Small intestine (tissue), 7 donors: ENCODE measurements around the gene MED23. TPM values are rescaled to one million over a fixed set of nuclear protein-coding genes. Genes with fewer than 3 reads are reported as not detected.

Experiments
- DNase-seq, 2 donors: peaks; one replicate each; pipeline versions ENCODE4 v3.0.0 to v3.0.0-alpha.2; 2013
- FAIRE-seq: peaks from 2 replicates; lab custom pipeline; 2012; peaks lifted over from hg19 to GRCh38; lab: Jason Lieb, UNC
- H3K27ac ChIP-seq, 3 donors: one replicate each; pipeline ENCODE4 v1.5.1; 2013; ENCODE audit warnings: low read length in 2 of 3, mild to moderate bottlenecking in 2 of 3, control low read depth in 1 of 3, inconsistent platforms in 1 of 3, low read depth in 1 of 3, moderate library complexity in 1 of 3
- H3K27me3 ChIP-seq, 3 donors: one replicate each; pipeline ENCODE4 v1.6.1; 2013; ENCODE audit warnings: low read length in 3 of 3, inconsistent platforms in 1 of 3; ENCODE audit not compliant: control insufficient read depth in 3 of 3, insufficient read depth in 3 of 3
- H3K36me3 ChIP-seq, 3 donors: one replicate each; pipeline ENCODE4 v1.6.1; 2013; ENCODE audit warnings: low read length in 3 of 3, inconsistent platforms in 1 of 3, low read depth in 1 of 3, mild to moderate bottlenecking in 1 of 3, moderate library complexity in 1 of 3; ENCODE audit not compliant: control insufficient read depth in 3 of 3, insufficient read depth in 2 of 3
- H3K4me1 ChIP-seq, 3 donors: one replicate each; pipeline ENCODE4 v1.6.1; 2013; ENCODE audit warnings: low read length in 2 of 3, inconsistent platforms in 1 of 3, low read depth in 1 of 3, mild to moderate bottlenecking in 1 of 3, moderate library complexity in 1 of 3; ENCODE audit not compliant: control insufficient read depth in 3 of 3, insufficient read depth in 2 of 3
- H3K4me3 ChIP-seq, 3 donors: one replicate each; pipeline ENCODE4 v1.5.1; 2013; ENCODE audit warnings: low read length in 3 of 3, control low read depth in 1 of 3, inconsistent platforms in 1 of 3, low read depth in 1 of 3, mild to moderate bottlenecking in 1 of 3, moderate library complexity in 1 of 3
- H3K9me3 ChIP-seq, 2 donors: one replicate each; pipeline ENCODE4 v1.6.1; 2013; ENCODE audit warnings: low read depth in 1 of 2, low read length in 1 of 2; ENCODE audit not compliant: control insufficient read depth in 2 of 2, insufficient read depth in 1 of 2
- WGBS, 3 donors: extraction: QIAGEN DNeasy Blood & Tissue Kit; methylation state at CpG; one replicate each; pipeline ENCODE4 v1.1.7; 2013; 5-methylcytosine and 5-hydroxymethylcytosine counted together
- polyA plus RNA-seq, 4 donors: library from polyadenylated mRNA; stranded (reverse) in 3 of 4; unstranded in 1 of 4; fragments of 200-250 nt in 3 of 4; fragments of 120-200 nt in 1 of 4; gene quantifications; one replicate each; pipeline versions ENCODE4 v1.2.1 to v1.2.3, GENCODE V29; 2013
- donor health status: healthy with polysubstance abuse.
- donor health status: control.
- donor health status: control.
- donor health status: Bipolar disorder and iron deficiency.
- donor health status: healthy.

MED23 gene
- polyA plus RNA-seq, 4 donors: 8.1 to 41.2 (median 13.6) TPM

- DNase-seq (peak in 1 of 2 donors; percentile 28), FAIRE-seq (no peak)
- Histone ChIP-seq H3K9me3 (peaks cover 0 to 3% of the 10 kb centered on the region in 2 donors), H3K27me3 (no peaks in the 10 kb centered on the region), H3K4me1 (peaks cover 0 to 21% (median 4%) of the 10 kb centered on the region in 3 donors), H3K36me3 (peaks cover 0 to 5% (median 2%) of the 10 kb centered on the region in 3 donors), H3K4me3 (peak overlapping the region in 1 of 3 donors; percentile 20), H3K27ac (peak overlapping the region in 1 of 3 donors; percentile 84)
- 67 to 70% (median 68%) methylated on average over 2 of the region's 2 CpGs for WGBS, 3 donors
Measured at GRCh38 chr6:131638013-131638412, 10.0 kb upstream of the MED23 start.

GRCh38 chr6:131636880-131637792 is 9.1 kb upstream of the MED23 start, which contains the start of gene ENPP3:
Gene ENPP3 (plus strand): TSS chr6:131637302. CDS start chr6:131637385, 83 bp downstream.
- H3K4me1 ChIP-seq: peaks cover under 1 to 21% (median 4%) of the 10 kb centered on the region in 3 donors
- H3K4me3 ChIP-seq: peak within 1 kb of the TSS in 1 of 3 donors; percentile 20
- H3K27me3 ChIP-seq: no peaks in the 10 kb centered on the region
- H3K9me3 ChIP-seq: peaks cover 0 to 3% of the 10 kb centered on the region in 2 donors
- FAIRE-seq (no peak), DNase-seq (peak; percentile 76 to 79)
- WGBS, 3 donors: 60 to 66% (median 63%) methylated on average over 10 of the region's 10 CpGs
- H3K36me3 ChIP-seq: peaks cover 0 to 3% (median 2%) of the 10 kb centered on the region in 3 donors
- H3K27ac ChIP-seq: peak within 1 kb of the TSS in 1 of 3 donors; percentile 84

- 87 to 92% (median 92%) methylated on average over 11 of the region's 11 CpGs for WGBS, 3 donors
- H3K9me3 ChIP-seq: no peaks in the 10 kb centered on the region
- H3K4me1 ChIP-seq: peaks cover 2 to 27% (median 3%) of the 10 kb centered on the region in 3 donors
- no peak for FAIRE-seq
- no peaks in the 10 kb centered on the region for H3K27me3 ChIP-seq
- peak in 1 of 2 donors; percentile 62 for DNase-seq
- H3K27ac ChIP-seq: peak overlapping the region in 1 of 3 donors; percentile 84
- H3K4me3 ChIP-seq: no peak overlapping the region
- H3K36me3 ChIP-seq: peaks cover 0 to 2% (median 0%) of the 10 kb centered on the region in 3 donors
Measured at GRCh38 chr6:131635384-131636340, 7.6 kb upstream of the MED23 start.

GRCh38 chr6:131631625-131632289 is 3.7 kb upstream of the MED23 start:
- no peaks in the 10 kb centered on the region for H3K9me3 ChIP-seq
- H3K4me3 ChIP-seq: no peak overlapping the region
- WGBS, 3 donors: 80 to 90% (median 83%) methylated on average over 3 of the region's 3 CpGs
- peak; percentile 36 to 68 for DNase-seq
- H3K27me3 ChIP-seq: no peaks in the 10 kb centered on the region
- no peak for FAIRE-seq
- peak overlapping the region in 2 of 3 donors; percentile 48 to 60 for H3K27ac ChIP-seq
- peaks cover 2 to 22% (median 3%) of the 10 kb centered on the region in 3 donors for H3K4me1 ChIP-seq
- peaks cover 0 to 2% (median 0%) of the 10 kb centered on the region in 3 donors for H3K36me3 ChIP-seq

- DNase-seq: no peak
- Histone ChIP-seq H3K36me3 (peaks cover 0 to 2% (median 0%) of the 10 kb centered on the region in 3 donors), H3K9me3 (no peaks in the 10 kb centered on the region), H3K27me3 (no peaks in the 10 kb centered on the region), H3K4me3 (no peak overlapping the region), H3K4me1 (peaks cover 2 to 6% (median 3%) of the 10 kb centered on the region in 3 donors), H3K27ac (no peak overlapping the region)
- no peak for FAIRE-seq
- 17 to 67% (median 34%) methylated on average over 2 of the region's 2 CpGs for WGBS, 3 donors
Measured at GRCh38 chr6:131629651-131630050, 1.6 kb upstream of the MED23 start.

GRCh38 chr6:131628726-131629125 is 684 bp upstream of the MED23 start:
- no peak overlapping the region for H3K27ac ChIP-seq
- no peak for FAIRE-seq

GRCh38 chr6:131615275-131615674 is 12.8 kb downstream of the MED23 start:
- DNase-seq (no peak), FAIRE-seq (no peak)
- Histone ChIP-seq H3K4me3 (no peak overlapping the region), H3K27ac (no peak overlapping the region), H3K4me1 (no peaks in the 10 kb centered on the region), H3K36me3 (peaks cover 4 to 21% (median 12%) of the 10 kb centered on the region in 3 donors), H3K9me3 (no peaks in the 10 kb centered on the region), H3K27me3 (no peaks in the 10 kb centered on the region)
- whole genome bisulfite sequencing, 3 donors: 96 to 99% (median 96%) methylated on average over 4 of the region's 4 CpGs

More at GRCh38 chr6:131628726-131629125, 684 bp upstream of the MED23 start:
- Histone ChIP-seq H3K27me3 (no peaks in the 10 kb centered on the region), H3K9me3 (no peaks in the 10 kb centered on the region), H3K4me1 (peaks cover 2 to 6% (median 3%) of the 10 kb centered on the region in 3 donors), H3K36me3 (peaks cover 3 to 5% (median 4%) of the 10 kb centered on the region in 3 donors), H3K4me3 (peak overlapping the region in 1 of 3 donors; percentile 76)
- 27 to 48% (median 31%) methylated on average over 1 of the region's 1 CpG for WGBS, 3 donors
- DNase-seq: no peak
